GM12878 (cell line): ENCODE measurements around the gene NECAB2. TPM values are rescaled to one million over a fixed set of nuclear protein-coding genes. Genes with fewer than 3 reads are reported as not detected.

Source experiments
- ATAC-seq: fragments of 200-7000 bp; cut with Tn5 transposase; 3 replicates; pipeline ENCODE4 v1.9.1; 2020; ENCODE audit warnings: mild to moderate bottlenecking, moderate library complexity
- BruUV-seq: library from RNA; stranded (reverse); fragments of 400-500 nt; replicated peaks from 2 replicates; lab custom pipeline; 2021; lab: Mats Ljungman, UMichigan
- CTCF ChIA-PET: fragments of 300-600 bp; sonication (Branson Sonifier 250); formaldehyde crosslinking; extraction: SDS; loops from one replicate; lab custom pipeline; 2021; ENCODE audit warnings: inconsistent platforms; lab: Yijun Ruan, JAX
- POLR2A ChIA-PET: fragments of 350-600 bp; formaldehyde crosslinking; extraction: SDS; loops from one replicate; lab custom pipeline; 2021; ENCODE audit warnings: inconsistent platforms; lab: Charles Lee
- RAD21 ChIA-PET: fragments of 300-600 bp; sonication (Branson Sonifier 250); formaldehyde crosslinking; loops from one replicate; lab custom pipeline; 2023; ENCODE audit warnings: antibody characterized with exemption; ENCODE audit not compliant: unreplicated experiment; lab: Charles Lee
- SMC1A ChIA-PET: fragments of 300-600 bp; sonication (Branson Sonifier 250); formaldehyde crosslinking; loops from one replicate; lab custom pipeline; 2023; ENCODE audit not compliant: unreplicated experiment, uncharacterized antibody; lab: Charles Lee
- DNase-seq: peaks from one replicate; pipeline ENCODE4 v3.0.0-alpha.2; 2011; ENCODE audit warnings: low read depth, low spot score
- FAIRE-seq: peaks from 3 replicates; lab custom pipeline; 2011; peaks lifted over from hg19 to GRCh38; lab: Jason Lieb, UNC
- H2AFZ ChIP-seq: 2 replicates; pipeline ENCODE4 v1.6.0; 2011; ENCODE audit warnings: low read depth, low read length, control low read depth; ENCODE audit not compliant: control insufficient read depth
- H3K27ac ChIP-seq: 2 replicates; pipeline ENCODE4 v1.5.1; 2011; ENCODE audit warnings: control low read depth; ENCODE audit not compliant: control insufficient read depth, insufficient read depth
- H3K27me3 ChIP-seq, 2 experiments: replicated peaks in 1 of 2; 2 replicates each; pipeline versions ENCODE4 v1.6.0 to v1.6.1; 2011; ENCODE audit warnings: low read length in 1 of 2; ENCODE audit not compliant: control insufficient read depth in 2 of 2, insufficient read depth in 2 of 2
- H3K36me3 ChIP-seq, 2 experiments: 2 replicates each; pipeline ENCODE4 v1.5.1; 2011; ENCODE audit warnings: low read length in 1 of 2; ENCODE audit not compliant: control insufficient read depth in 2 of 2, insufficient read depth in 2 of 2
- H3K4me1 ChIP-seq: 2 replicates; pipeline ENCODE4 v1.6.1; 2011; ENCODE audit warnings: mild to moderate bottlenecking, low read length, moderate library complexity, mixed read lengths; ENCODE audit not compliant: control insufficient read depth, insufficient read depth
- H3K4me2 ChIP-seq: 2 replicates; pipeline ENCODE4 v1.6.0; 2011; ENCODE audit warnings: control low read depth; ENCODE audit not compliant: control insufficient read depth, insufficient read depth
- H3K4me3 ChIP-seq: fragments of 200-600 bp; sonication (generic); 2 replicates; pipeline ENCODE4 v1.5.1; 2016
- H3K79me2 ChIP-seq: 2 replicates; pipeline ENCODE4 v1.6.0; 2011; ENCODE audit warnings: low read length; ENCODE audit not compliant: control insufficient read depth, insufficient read depth
- H3K9ac ChIP-seq: 2 replicates; pipeline ENCODE4 v1.8.0; 2011; ENCODE audit warnings: low read length, control low read depth, mixed read lengths; ENCODE audit not compliant: control insufficient read depth, insufficient read depth
- H3K9me3 ChIP-seq: replicated peaks from 3 replicates; pipeline ENCODE4 v1.5.1; 2011; ENCODE audit warnings: mild to moderate bottlenecking, low read length; ENCODE audit not compliant: control insufficient read depth, insufficient read depth
- H4K20me1 ChIP-seq: 2 replicates; pipeline ENCODE4 v1.6.0; 2011; ENCODE audit not compliant: control insufficient read depth, insufficient read depth
- BCL11A ChIP-seq: IDR thresholded peaks from 2 replicates; pipeline ENCODE4 v1.6.1; 2011; ENCODE audit warnings: low read depth, low read length
- CBX3 ChIP-seq: fragments of 200-600 bp; sonication (generic); IDR thresholded peaks from 2 replicates; pipeline ENCODE4 v1.6.1; 2016; ENCODE audit warnings: low read depth, borderline replicate concordance
- CHD4 ChIP-seq: fragments of 200-600 bp; sonication (generic); IDR thresholded peaks from 2 replicates; pipeline ENCODE4 v1.6.1; 2016; ENCODE audit warnings: mild to moderate bottlenecking
- SP1 ChIP-seq: IDR thresholded peaks from one replicate; pipeline ENCODE4 v1.6.1; 2011; ENCODE audit warnings: low read depth, low read length
- SREBF1 ChIP-seq: IDR thresholded peaks from 2 replicates; pipeline ENCODE4 v1.6.1; 2012; ENCODE audit warnings: mild to moderate bottlenecking, low read length
- STAT3 ChIP-seq: IDR thresholded peaks from 2 replicates; pipeline ENCODE4 v1.6.1; 2011; ENCODE audit warnings: low read depth, low read length, improper control_type of control experiment
- TCF3 ChIP-seq: IDR thresholded peaks from 2 replicates; pipeline ENCODE4 v1.6.1; 2012; ENCODE audit warnings: low read depth, mild to moderate bottlenecking, low read length, borderline replicate concordance; ENCODE audit not compliant: insufficient read depth
- WGBS: methylation state at CpG from one replicate; pipeline ENCODE4 v1.1.6; 2016; ENCODE audit warnings: low lambda C conversion rate; ENCODE audit not compliant: insufficient replicate concordance, insufficient coverage; ENCODE audit errors: missing lambda C conversion rate; 5-methylcytosine and 5-hydroxymethylcytosine counted together
- in situ Hi-C: fragments of 300-500 bp; cut with MboI; formaldehyde crosslinking; loops from 9 replicates; pipeline ENCODE4 v1.14.3; 2018; ENCODE audit warnings: mixed read lengths
- intact Hi-C: fragments of 100-400 bp; cut with micrococcal nuclease; formaldehyde crosslinking; loops from one replicate; pipeline ENCODE4 v1.14.2; 2022; ENCODE audit not compliant: unreplicated experiment
- polyA plus RNA-seq, 11 experiments: library from polyadenylated mRNA; depleted of rRNA in 4 of 11; unstranded in 6 of 11; stranded (reverse) in 5 of 11; fragments of >200 nt; fragmentation: Nextera tagmentation in 4 of 11; fragmentation: Illumina TruSeq in 1 of 11; extraction: Ambion mirVana in 4 of 11; extraction: Trizol in 1 of 11; gene quantifications; 1 replicate in 1 of 11; 2 replicates in 10 of 11; pipeline versions ENCODE4 v1.2.1 to v1.2.3, GENCODE V29; 2011 to 2016; ENCODE audit warnings: inconsistent platforms in 2 of 11, missing spikeins in 2 of 11, low read depth in 1 of 11
- total RNA-seq, 4 experiments: library from RNA; depleted of rRNA in 3 of 4; stranded (reverse); fragments of >200 nt in 3 of 4; fragmentation: Illumina TruSeq in 1 of 4; extraction: Trizol in 1 of 4; gene quantifications; 2 replicates each; pipeline versions ENCODE4 v1.2.1 to v1.2.3, GENCODE V29; 2013 to 2021
- TF ChIP-seq, protein P1 (sequence below): IDR thresholded peaks from 2 replicates; pipeline ENCODE4 v1.6.1; 2012; ENCODE audit warnings: low read depth, low read length, improper control_type of control experiment
- TF ChIP-seq, protein P2 (sequence below), 3 experiments: IDR thresholded peaks in 2 of 3; conservative IDR thresholded peaks in 1 of 3; 2 replicates each; pipeline ENCODE4 v1.5.1; 2011; ENCODE audit warnings: low read depth in 3 of 3, low read length in 3 of 3, mild to moderate bottlenecking in 3 of 3, control low read depth in 2 of 3, moderate library complexity in 2 of 3, inconsistent platforms in 1 of 3, mixed read lengths in 1 of 3; ENCODE audit not compliant: control insufficient read depth in 2 of 3, insufficient read depth in 1 of 3; ENCODE audit errors: extremely low read depth in 1 of 3
- TF ChIP-seq, protein P3 (sequence below): IDR thresholded peaks from 2 replicates; pipeline ENCODE4 v1.6.1; 2011; ENCODE audit warnings: low read depth, low read length, improper control_type of control experiment, borderline replicate concordance

NECAB2 gene
- total and polyA plus RNA-seq, 10 of the 15 experiments (the other 5 are each of a cell fraction or from before 2014, with no cell fraction given) = not detected

DNA sequence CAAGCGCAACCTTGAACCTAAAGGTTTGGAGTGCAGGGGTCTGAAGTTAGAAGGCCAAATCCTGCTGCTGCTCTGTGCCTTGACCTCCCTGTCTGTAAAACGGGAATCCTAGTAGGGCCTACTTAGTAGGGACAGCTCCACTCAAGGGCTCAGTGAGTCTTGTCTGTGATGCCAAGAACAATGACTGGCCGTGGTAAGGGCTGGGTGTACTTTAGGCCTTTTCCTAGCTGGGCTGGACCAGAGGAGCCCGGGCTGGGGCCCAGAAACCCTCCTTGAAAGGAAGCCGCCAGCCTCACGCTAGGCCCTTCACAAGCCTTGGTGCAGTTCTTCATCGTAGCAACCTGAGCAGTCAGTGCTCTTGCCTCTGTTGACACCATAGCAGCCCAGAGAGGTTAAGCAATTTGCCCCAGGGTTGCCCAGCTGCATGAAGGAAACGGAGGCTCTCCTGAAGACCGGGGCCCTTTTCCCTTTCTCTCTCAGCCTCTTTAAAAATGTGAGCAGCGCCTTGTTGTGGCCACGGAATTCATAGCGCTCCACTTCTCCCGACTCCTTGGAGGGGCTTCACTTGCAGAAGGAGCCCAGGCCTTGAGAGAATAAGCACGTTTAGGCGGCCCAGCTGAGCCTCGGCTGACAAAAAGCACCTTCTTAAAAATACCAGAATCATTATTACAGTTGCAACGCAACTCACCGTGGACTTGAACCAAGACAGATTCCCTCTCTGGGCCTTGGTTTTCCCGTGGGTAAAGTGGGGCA is 4.4 kb downstream of the NECAB2 start:
- DNase-seq = no peak
- CTCF ChIA-PET = interaction anchor here (0.6 kb wide), 1 partner anchor 139 kb away, joined by 3 read pairs; no protein-coding TSS in a partner anchor

More for the DNA sequence above, 4.4 kb downstream of the NECAB2 start:
- no peak overlapping the region for H3K4me2 ChIP-seq
- no peaks in the 10 kb centered on the region for H4K20me1 ChIP-seq
- no TSS peak for BruUV-seq
- H3K27me3 ChIP-seq = no peaks in the 10 kb centered on the region
- H2AFZ ChIP-seq = no peak overlapping the region
- RAD21 ChIA-PET = no interaction called here
- H3K4me3 ChIP-seq = no peak overlapping the region
- H3K9me3 ChIP-seq = no peaks in the 10 kb centered on the region
- H3K36me3 ChIP-seq = no peaks in the 10 kb centered on the region
- SMC1A ChIA-PET = no interaction called here
- TF ChIP-seq BCL11A = no peak
- TF ChIP-seq CBX3 = no peak
- no peak for TF ChIP-seq SP1
- TF ChIP-seq, protein P1, sequence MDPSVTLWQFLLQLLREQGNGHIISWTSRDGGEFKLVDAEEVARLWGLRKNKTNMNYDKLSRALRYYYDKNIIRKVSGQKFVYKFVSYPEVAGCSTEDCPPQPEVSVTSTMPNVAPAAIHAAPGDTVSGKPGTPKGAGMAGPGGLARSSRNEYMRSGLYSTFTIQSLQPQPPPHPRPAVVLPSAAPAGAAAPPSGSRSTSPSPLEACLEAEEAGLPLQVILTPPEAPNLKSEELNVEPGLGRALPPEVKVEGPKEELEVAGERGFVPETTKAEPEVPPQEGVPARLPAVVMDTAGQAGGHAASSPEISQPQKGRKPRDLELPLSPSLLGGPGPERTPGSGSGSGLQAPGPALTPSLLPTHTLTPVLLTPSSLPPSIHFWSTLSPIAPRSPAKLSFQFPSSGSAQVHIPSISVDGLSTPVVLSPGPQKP = no peak
- no peak for TF ChIP-seq STAT3
- TF ChIP-seq CHD4 = no peak
- TF ChIP-seq, protein P2, sequence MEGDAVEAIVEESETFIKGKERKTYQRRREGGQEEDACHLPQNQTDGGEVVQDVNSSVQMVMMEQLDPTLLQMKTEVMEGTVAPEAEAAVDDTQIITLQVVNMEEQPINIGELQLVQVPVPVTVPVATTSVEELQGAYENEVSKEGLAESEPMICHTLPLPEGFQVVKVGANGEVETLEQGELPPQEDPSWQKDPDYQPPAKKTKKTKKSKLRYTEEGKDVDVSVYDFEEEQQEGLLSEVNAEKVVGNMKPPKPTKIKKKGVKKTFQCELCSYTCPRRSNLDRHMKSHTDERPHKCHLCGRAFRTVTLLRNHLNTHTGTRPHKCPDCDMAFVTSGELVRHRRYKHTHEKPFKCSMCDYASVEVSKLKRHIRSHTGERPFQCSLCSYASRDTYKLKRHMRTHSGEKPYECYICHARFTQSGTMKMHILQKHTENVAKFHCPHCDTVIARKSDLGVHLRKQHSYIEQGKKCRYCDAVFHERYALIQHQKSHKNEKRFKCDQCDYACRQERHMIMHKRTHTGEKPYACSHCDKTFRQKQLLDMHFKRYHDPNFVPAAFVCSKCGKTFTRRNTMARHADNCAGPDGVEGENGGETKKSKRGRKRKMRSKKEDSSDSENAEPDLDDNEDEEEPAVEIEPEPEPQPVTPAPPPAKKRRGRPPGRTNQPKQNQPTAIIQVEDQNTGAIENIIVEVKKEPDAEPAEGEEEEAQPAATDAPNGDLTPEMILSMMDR (IDR thresholded peaks at IDR 0.05 in 2 of 3, conservative IDR thresholded peaks at IDR 0.05 in 1 of 3; ENCODE audit: control insufficient read depth in 2 of 3, extremely low read depth in 1 of 3, insufficient read depth in 1 of 3, low read depth in 3 of 3, low read length in 3 of 3) = no peak
- TF ChIP-seq SREBF1 = no peak
- TF ChIP-seq TCF3 = no peak
- TF ChIP-seq, protein P3, sequence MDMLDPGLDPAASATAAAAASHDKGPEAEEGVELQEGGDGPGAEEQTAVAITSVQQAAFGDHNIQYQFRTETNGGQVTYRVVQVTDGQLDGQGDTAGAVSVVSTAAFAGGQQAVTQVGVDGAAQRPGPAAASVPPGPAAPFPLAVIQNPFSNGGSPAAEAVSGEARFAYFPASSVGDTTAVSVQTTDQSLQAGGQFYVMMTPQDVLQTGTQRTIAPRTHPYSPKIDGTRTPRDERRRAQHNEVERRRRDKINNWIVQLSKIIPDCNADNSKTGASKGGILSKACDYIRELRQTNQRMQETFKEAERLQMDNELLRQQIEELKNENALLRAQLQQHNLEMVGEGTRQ = no peak
- FAIRE-seq (no peak), ATAC-seq (no peak)
- 46% methylated on average over 19 of the region's 19 CpGs for WGBS
- H3K27ac ChIP-seq = no peak overlapping the region
- intact Hi-C loops = no loop called here
- no peaks in the 10 kb centered on the region for H3K4me1 ChIP-seq
- in situ Hi-C loops = no loop called here
- H3K9ac ChIP-seq = no peak overlapping the region
- POLR2A ChIA-PET = no interaction called here
- no peaks in the 10 kb centered on the region for H3K79me2 ChIP-seq
